ENCODE results near the gene RNASE13. TPM values are rescaled to one million over a fixed set of nuclear protein-coding genes. Genes with fewer than 3 reads are reported as not detected.

The RNASE13 gene
- total RNA-seq, 1 donor from 2014 or later, result not detected

- no peaks in the 10 kb centered on the region for H3K27me3 Mint-ChIP-seq (ENCODE audit: low read depth)
- no peaks in the 10 kb centered on the region for H3K36me3 Mint-ChIP-seq
- no peak overlapping the region for H3K4me3 Mint-ChIP-seq
- H3K27ac Mint-ChIP-seq, result no peak overlapping the region
- H3K9me3 Mint-ChIP-seq, result no peaks in the 10 kb centered on the region
- peaks cover 12% of the 10 kb centered on the region for H3K4me1 Mint-ChIP-seq
- TF ChIP-seq CTCF (IDR thresholded peaks at IDR 0.05; ENCODE audit: unreplicated experiment), result no peak
- no peak for DNase-seq (ENCODE audit: low spot score in 2 of 2, unreplicated experiment in 2 of 2)
Observed at GRCh38 chr14:21055432-21056117, 21.0 kb upstream of the RNASE13 start.

- no peak for DNase-seq (ENCODE audit: low spot score in 2 of 2, unreplicated experiment in 2 of 2)
- Mint-ChIP-seq H3K4me1 (peaks cover 12% of the 10 kb centered on the region), H3K27me3 (ENCODE audit: low read depth) (no peaks in the 10 kb centered on the region), H3K36me3 (no peaks in the 10 kb centered on the region), H3K9me3 (no peaks in the 10 kb centered on the region), H3K27ac (no peak overlapping the region), H3K4me3 (no peak overlapping the region)
- no peak for TF ChIP-seq CTCF (IDR thresholded peaks at IDR 0.05; ENCODE audit: unreplicated experiment)
Observed at GRCh38 chr14:21054768-21055145, 20.1 kb upstream of the RNASE13 start.

GRCh38 chr14:21054123-21054767, 19.6 kb upstream of the RNASE13 start:
- no peaks in the 10 kb centered on the region for H3K27me3 Mint-ChIP-seq (ENCODE audit: low read depth)
- H3K36me3 Mint-ChIP-seq, result no peaks in the 10 kb centered on the region
- peaks cover 12% of the 10 kb centered on the region for H3K4me1 Mint-ChIP-seq
- no peaks in the 10 kb centered on the region for H3K9me3 Mint-ChIP-seq
- TF ChIP-seq CTCF (IDR thresholded peaks at IDR 0.05; ENCODE audit: unreplicated experiment), result no peak
- no peak for DNase-seq (ENCODE audit: low spot score in 2 of 2, unreplicated experiment in 2 of 2)
- no peak overlapping the region for H3K27ac Mint-ChIP-seq
- H3K4me3 Mint-ChIP-seq, result no peak overlapping the region

GRCh38 chr14:21053184-21054122, 18.8 kb upstream of the RNASE13 start:
- no peak for TF ChIP-seq CTCF (IDR thresholded peaks at IDR 0.05; ENCODE audit: unreplicated experiment)
- Mint-ChIP-seq H3K27ac (no peak overlapping the region), H3K27me3 (ENCODE audit: low read depth) (no peaks in the 10 kb centered on the region), H3K36me3 (no peaks in the 10 kb centered on the region), H3K9me3 (no peaks in the 10 kb centered on the region), H3K4me1 (peaks cover 11% of the 10 kb centered on the region), H3K4me3 (no peak overlapping the region)
- DNase-seq (ENCODE audit: low spot score in 2 of 2, unreplicated experiment in 2 of 2), result no peak

- no peak for TF ChIP-seq CTCF (IDR thresholded peaks at IDR 0.05; ENCODE audit: unreplicated experiment)
- no peaks in the 10 kb centered on the region for H3K9me3 Mint-ChIP-seq
Observed at GRCh38 chr14:21050597-21050996, 16.0 kb upstream of the RNASE13 start.

More at GRCh38 chr14:21050597-21050996, 16.0 kb upstream of the RNASE13 start:
- Mint-ChIP-seq H3K4me3 (no peak overlapping the region), H3K4me1 (peaks cover 7% of the 10 kb centered on the region), H3K27ac (no peak overlapping the region), H3K27me3 (ENCODE audit: low read depth) (no peaks in the 10 kb centered on the region), H3K36me3 (no peaks in the 10 kb centered on the region)
- no peak for DNase-seq (ENCODE audit: low spot score in 2 of 2, unreplicated experiment in 2 of 2)

Data from mesothelial cell of epicardium (in vitro differentiated cells).